CMK (cell line): Measurements from ENCODE around the gene NRDE2.
A peak's percentile ranks its signal among the peaks of the same experiment; 100 is the strongest.
"Not testable (repeated sequence)": the region's sequence is repeated elsewhere in the genome, so short reads cannot be mapped to it uniquely, and the experiment has no call there.

Experiments used
- DNase-seq: peaks from one replicate; pipeline ENCODE4 v3.0.0-alpha.2; 2010; ENCODE audit warnings: low read depth

NRDE2 gene

DNA sequence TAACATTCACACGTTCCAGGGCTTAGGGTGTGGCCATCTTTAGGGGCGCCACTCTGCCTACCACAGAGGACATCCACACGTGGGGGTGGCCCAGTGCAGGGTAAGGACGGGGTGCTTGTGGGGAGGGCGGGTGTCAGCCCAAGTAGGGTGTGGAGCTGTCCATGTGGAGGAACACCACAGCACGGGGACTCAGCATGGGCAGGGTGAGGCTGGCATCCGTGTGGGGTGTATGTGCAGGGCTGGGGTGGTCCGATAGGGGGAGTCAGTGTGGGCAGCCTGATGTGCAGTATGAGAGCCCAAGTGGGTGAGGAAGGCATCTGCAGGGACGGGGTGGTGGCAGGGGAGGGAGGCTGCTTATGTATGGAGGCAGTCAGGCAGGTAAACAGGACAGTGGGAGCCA is 57.7 kb downstream of the NRDE2 start:
- no peak for DNase-seq

DNA sequence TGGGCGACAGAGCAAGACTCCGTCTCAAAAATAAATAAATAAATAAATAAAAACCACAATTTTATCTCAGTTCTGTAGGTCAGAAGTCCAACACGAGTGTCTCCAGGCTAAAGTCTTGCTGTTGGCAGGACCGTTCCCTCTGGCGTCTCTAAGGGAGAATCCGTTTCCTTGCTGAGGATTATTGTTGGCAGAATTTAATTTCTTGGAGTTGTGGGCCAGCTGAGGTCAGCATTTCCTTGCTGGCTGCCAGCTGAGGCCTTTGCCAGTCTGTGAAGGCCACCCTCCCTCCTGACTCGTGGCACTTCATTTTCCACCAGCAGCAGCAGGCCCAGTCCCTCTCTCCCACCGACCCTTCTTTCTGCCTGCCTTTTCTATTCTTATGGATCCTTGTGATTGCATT is 58.2 kb downstream of the NRDE2 start:
- no peak for DNase-seq

DNA sequence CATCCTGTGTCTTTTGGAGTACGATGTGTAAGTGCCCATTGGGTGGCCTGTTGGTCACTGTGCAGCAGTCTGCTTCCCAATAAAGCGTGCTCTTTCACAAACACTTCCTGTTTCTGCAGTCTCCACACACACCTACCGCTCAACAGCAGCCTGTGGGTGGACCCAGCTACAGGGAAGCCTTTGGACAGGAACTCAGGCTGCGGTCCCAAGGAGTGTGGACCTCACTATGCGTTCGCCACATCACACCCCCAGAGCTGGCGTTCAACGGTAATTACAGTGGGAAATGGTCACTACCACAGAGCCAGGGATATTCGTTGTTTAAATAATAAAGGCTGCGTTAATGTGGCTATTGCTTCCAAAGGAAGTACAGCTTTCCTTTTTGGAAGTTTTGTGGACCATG is 59.2 kb downstream of the NRDE2 start:
- DNase-seq: no peak

DNA sequence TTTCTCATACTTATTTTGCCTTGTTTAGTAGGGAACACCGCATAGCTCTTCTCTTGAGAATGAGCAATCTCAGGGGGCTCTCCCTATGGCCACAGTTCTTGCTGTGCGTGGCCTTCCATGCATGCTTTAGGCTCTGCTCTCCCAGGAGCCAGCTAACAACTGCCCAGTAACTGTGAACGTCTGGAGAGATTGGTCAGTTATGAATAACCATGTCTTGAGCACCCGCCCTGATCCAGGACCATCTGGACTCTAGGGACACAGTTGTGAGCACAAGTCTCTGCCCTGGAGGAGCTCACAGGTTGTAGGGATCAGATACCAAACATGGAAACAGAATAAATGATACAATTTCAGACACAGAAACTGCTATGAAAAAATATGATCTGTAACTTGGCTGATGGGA is 63.3 kb downstream of the NRDE2 start:
- DNase-seq: no peak

DNA sequence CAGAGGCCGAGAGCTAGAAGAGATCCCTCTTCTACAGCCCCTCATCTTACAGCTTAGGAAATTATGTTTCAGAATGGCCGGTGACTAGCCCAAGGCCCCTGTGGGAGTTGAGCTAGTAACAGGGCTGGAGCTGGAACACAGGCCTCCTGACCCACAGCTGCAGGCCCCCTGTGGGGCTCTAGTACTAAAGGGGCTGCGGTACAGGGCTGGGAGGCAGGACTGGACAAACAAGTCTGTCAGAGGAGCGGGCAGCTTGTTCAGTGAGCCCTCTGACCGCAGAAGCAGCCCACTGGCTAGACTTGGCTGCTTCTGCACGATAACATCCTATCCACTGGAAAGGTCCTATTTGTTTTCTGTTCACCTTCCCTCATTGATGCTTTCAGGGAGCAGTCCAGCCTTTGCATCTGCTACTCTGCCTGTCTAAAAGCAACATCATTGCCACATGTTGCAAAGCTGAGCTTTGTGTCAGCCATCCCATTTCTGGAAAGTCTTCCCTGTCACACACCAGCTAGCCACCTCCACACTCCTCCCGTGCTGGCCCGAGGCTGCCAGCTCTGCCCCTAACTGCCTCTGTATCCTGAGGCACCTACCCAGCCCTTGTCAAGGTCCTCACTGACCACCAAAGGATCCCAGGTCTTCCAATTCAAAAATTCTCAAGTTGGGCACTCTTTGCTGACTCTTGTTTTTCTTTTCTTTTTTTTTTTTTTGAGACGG is 65.1 kb downstream of the NRDE2 start:
- no peak for DNase-seq

DNA sequence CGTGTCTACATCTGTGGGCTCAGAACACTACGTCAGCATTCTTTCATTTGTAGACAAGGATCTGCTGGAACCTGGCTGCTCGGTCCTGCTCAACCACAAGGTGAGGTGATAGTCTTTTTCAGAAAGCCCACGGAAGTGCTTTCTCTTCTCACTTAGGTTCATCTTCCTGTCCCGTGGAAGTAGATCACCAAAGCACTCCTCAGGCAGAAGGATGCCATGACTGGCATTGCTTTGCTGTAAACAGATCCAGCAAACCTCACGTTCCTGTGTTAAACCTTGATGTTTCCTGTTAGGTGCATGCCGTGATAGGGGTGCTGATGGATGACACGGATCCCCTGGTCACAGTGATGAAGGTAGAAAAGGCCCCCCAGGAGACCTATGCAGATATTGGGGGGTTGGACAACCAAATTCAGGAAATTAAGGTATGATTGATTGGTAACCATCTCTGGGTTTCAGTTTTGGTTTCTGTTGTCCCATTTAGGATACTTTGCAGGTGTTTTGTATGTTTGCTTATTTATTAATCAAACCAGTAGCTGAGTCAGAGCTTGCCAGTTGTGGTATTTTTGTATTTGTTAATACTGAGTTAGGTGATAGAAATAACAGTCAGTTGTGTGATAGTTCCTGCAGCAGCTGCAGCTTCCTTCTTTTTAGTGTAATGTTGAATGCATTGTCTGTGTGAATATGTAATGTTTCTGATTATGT is 67.8 kb downstream of the NRDE2 start:
- no peak for DNase-seq

DNA sequence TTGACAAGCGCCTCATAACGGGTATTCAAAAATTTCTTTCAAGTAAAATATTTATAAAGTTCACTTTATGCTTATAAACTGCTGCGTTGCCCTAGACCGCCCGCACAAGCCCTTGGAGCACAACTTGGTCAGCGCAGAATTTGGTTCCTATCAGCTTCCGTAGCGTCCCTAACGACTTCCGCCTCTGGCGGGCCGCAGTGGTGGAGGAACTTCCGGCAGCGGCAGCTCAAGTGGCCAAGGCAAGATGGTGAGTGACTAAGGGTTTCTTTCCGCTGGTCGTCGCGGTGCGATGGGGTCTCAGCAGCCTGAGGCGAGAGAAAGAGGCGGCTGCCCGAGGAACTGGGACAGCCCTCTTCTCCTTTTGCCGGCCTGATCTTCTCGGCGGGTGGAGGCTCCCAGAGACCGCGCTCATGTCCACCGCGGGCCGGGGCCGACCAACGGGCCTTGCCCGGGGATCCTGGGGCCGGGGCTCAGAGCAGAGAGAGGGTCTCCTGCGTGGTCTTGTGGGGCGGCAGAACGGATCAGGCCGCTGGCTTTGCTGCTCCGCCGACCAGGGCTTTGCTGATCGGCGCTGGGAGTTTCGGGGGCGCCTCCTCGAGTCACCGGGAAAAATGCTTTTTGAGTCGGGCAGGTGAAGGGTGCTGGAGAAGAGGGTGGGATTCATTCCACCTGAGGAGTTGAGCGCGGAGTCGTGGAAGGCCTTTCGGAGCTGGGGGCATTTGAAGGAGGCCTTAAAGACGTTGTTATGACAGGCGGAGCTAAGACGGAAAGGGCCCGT is 75.2 kb downstream of the NRDE2 start, which contains the start of gene PSMC1:
Gene PSMC1 (plus strand): TSS at position 200 of the 778 bp plus-strand sequence. CDS start 45 bp downstream, at position 245.
- peak; percentile 83 for DNase-seq

DNA sequence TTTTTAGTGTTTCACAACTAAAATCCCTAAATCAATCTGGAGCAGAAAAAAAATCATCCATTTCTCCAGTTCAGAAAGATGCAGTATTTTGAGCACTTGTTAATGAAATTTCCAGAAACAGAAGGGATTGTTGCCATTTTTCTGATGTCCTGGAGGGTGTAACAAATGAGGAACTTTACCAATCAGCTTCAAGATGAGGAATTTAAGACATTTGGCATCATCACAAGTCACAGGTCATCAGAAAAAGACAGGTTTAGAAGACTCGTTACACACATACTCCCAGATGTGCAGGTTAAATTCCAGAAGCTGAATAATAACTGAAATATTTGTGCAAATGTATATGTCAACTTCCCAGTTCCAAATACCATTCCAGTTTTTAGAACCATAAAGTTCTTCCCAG is 75.9 kb downstream of the NRDE2 start:
- no peak for DNase-seq

DNA sequence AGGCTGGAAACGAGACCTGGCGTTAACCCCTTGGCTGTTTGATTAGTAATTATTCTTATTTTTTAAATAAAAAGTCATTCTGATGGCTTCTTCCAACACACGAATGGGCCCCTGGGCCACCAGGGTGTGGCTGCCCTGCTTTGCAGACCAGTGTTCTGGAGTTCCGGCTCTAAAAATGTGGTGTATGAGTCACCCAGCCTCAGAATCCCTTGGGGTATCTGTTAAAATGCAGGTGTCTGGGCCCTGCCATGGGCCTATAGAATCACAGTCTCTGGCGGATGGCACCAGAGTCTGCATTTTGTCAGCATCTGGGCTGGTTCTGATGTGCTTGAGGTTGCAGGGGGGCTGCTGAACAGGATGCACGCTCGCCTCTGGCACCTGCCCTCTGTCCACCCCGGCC is 77.9 kb downstream of the NRDE2 start:
- no peak for DNase-seq

DNA sequence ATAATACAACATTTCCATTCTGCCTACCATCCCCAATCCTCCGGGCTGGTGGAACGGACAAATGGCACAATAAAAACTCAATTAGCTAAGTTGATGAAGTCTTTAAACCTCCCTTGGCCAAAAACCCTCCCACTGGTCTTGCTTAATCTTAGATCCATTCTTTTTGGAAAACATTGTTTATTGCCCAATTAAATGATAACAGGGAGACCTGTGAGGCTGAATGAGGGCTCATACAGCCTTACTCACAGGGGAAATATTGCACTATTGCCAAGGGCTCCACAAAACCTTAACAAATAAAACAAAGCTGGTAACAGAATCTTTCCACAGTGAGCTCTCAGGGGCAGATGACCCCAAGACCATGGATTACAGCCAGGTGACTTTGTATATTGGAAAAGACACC is 83.1 kb downstream of the NRDE2 start:
- no peak for DNase-seq

DNA sequence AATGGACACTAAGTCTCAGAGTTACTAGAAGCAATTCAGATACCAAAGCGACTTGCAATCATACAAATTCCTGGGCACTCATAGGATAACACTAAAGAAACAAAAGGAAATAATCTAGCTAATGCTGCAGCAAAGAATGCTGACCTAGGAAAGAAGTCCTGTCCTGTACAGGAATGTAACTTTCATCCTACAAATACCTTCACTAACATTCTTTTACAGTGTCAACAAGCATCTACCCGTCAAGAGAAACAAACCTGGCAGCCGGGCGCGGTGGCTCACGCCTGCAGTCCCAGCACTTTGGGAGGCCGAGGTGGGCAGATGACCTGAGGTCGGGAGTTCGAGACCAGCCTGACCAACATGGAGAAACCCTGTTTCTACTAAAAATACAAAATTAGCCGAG is 84.3 kb downstream of the NRDE2 start:
- DNase-seq: not testable (repeated sequence)

DNA sequence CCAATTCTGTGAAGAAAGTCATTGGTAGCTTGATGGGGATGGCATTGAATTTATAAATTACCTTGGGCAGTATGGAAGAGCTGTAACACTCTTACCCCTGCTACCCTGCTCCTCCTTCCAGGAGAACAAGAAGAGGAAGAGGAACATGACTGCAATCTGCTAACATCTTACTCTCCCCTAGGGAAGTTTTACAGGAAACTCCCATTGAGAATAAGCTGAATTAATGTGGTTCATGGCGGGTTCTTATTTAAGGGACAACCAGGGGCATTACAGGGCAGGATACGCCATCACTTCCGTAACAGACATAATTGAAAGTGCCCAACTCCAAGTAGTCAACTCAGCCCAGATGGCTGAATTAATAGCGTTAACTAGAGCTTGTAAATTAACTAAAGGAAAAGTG is 84.8 kb downstream of the NRDE2 start:
- DNase-seq: no peak

DNA sequence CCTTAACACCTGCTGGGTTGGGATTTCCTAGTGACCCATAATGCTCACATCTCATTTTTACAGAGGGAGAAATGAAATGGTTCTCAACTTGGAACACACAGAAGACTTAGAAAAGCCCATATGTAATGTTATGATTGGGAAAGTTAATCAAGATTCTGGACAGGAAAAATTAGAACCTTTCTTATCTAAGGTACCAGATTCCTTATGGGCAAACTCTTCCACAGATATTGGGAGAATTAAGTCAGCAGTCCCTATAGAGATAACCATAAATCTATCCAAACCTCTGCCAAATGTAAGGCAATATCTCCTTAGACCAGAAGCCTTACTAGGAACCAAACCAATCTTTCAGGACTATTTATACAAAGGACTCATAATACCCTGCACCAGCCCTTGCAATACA is 89.3 kb downstream of the NRDE2 start:
- no peak for DNase-seq

DNA sequence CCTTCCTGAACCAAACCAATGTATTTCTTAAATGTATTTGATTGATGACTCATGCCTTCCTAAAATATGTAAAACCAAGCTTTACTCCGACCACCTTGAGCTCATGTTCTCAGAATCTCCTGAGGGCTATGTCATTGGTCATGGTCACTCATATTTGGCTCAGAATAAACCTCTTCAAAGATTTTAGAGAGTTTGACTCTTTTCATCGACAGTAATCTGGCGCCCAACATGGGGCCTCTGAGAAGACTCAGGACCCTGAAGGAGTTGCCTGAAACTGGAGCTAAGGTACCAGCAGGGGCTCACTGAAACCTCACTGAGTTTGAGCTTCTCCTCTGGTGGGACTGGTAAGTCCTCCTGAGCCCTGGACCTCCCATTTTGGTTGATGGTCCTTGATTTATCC is 92.6 kb downstream of the NRDE2 start:
- no peak for DNase-seq

DNA sequence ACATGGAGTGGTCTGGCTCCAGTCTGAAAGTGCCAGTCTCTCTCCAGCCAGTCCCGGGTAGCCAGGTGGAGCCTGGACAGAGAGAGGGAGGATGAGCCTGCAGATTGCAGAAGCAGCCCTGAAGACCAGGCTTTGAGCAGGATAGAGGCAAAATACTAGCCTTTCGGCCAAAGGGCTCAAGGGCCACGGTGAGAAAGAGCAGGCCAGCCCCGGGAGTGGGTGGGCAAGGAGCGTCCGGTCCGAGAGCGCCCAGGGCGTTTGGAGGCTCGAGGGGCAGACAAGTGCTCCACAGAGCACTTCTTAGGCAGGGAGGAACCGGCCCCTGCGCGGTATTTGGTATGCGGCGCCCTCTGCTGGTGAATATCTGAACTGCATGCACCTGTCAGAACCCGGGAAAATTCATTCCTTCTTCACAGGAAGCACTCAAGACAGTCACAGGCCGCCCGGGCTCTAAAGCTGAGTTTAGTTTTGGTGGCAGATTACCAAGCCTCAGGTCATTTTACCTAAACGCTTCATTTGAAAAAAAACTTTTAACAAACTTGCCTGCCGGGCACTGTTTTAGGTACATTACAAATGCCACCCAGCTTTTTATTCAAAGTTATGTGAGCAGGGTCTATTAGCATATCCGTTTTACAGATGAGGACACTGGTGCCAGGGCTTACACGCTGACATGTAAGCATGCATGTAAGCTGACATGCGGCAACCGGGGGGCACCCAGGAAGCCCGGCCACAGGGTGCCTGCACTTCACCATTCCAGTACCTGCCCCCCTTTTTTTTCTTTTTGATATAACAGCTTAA is 96.4 kb downstream of the NRDE2 start:
- DNase-seq: peak; percentile 39

DNA sequence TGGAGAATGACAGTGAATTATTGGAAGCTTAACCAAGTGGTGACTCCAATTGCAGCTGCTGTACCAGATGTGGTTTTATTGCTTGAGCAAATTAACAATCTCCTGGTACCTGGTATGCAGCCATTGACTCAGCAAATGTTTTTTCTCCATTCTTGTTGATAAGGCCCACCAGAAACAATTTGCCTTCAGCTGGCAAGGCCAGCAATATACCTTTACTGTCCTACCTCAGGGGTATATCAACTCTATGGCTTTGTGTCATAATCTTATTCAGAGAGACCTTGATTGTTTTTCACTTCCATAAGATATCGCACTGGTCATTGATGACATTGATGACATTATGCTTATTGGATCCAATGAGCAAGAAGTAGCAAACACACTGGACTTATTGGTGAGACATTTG is 101.8 kb downstream of the NRDE2 start:
- DNase-seq: not testable (repeated sequence)

DNA sequence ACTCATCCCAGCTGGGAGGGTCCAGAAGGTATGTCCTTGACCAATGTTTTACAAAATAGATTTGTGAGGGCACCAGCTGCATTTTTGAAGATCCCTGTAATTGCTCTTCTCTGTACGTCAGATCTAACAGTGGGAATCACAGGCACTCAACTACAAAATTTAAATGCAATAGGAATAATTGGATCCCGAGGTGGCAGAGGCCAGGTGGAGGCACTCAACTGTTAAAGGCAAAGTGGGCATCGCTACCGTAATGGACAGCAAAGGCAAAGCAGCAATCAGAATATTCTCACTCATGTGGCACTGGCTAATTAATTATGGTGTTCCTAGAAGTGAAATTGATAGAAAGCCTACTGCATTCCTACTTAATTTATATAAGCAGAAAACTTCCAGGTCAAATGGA is 103.3 kb downstream of the NRDE2 start:
- DNase-seq: no peak
